Sciatic nerve (tissue), 2 donors: ENCODE results near the gene CSAD. TPM values are rescaled to one million over a fixed set of nuclear protein-coding genes. Genes with fewer than 3 reads are reported as not detected.

Experiments
- ATAC-seq: fragments of 200-7000 bp; cut with Tn5 transposase; one replicate; pipeline ENCODE4 v1.9.1; 2020; ENCODE audit warnings: mild to moderate bottlenecking, moderate library complexity
- DNase-seq: peaks from one replicate; pipeline ENCODE4 v3.0.0-alpha.2; 2020; ENCODE audit warnings: low spot score
- intact Hi-C: fragments of 100-400 bp; cut with DNase I; formaldehyde crosslinking; loops from one replicate; pipeline ENCODE4 v1.14.2; 2022
- total RNA-seq: library from RNA; stranded (reverse); fragmentation: NEBNext Ultra II Directional; extraction: Animal tissue kit (Norgen Biotek cat#: 25700); gene quantifications from one replicate; pipeline ENCODE4 v1.2.1, GENCODE V29; 2021
- donor health status: DM: no; HTN: no; CAD: no.
- donor health status: DM: no; HTN: no; CAD: no.

Gene CSAD
- total RNA-seq, 1 donor from 2014 or later: 81.7 TPM

- DNase-seq (peak; percentile 83), ATAC-seq (peak; percentile 43)
- intact Hi-C loops: no loop called here
Measured at GRCh38 chr12:53219956-53220693, 39.4 kb upstream of the CSAD start.

- intact Hi-C loops: no loop called here
- ATAC-seq: no peak
- DNase-seq: no peak
Measured at GRCh38 chr12:53219292-53219955, 38.7 kb upstream of the CSAD start.

GRCh38 chr12:53218551-53219291 is 38.0 kb upstream of the CSAD start:
- DNase-seq (peak; percentile 76), ATAC-seq (peak; percentile 36)
- intact Hi-C loops: no loop called here

GRCh38 chr12:53217931-53218307 is 37.2 kb upstream of the CSAD start:
- no peak for DNase-seq
- intact Hi-C loops: no loop called here
- no peak for ATAC-seq

- intact Hi-C loops: no loop called here
- DNase-seq (peak; percentile 71), ATAC-seq (no peak)
Measured at GRCh38 chr12:53217051-53217930, 36.6 kb upstream of the CSAD start.

- intact Hi-C loops: no loop called here
- no peak for DNase-seq
- ATAC-seq: no peak
Measured at GRCh38 chr12:53215497-53215896, 34.8 kb upstream of the CSAD start.

- intact Hi-C loops: no loop called here
- no peak for DNase-seq
- ATAC-seq: no peak
Measured at GRCh38 chr12:53214687-53215455, 34.1 kb upstream of the CSAD start.

- intact Hi-C loops: no loop called here
- no peak for ATAC-seq
- no peak for DNase-seq
Measured at GRCh38 chr12:53214221-53214620, 33.5 kb upstream of the CSAD start.

GRCh38 chr12:53213348-53213747 is 32.6 kb upstream of the CSAD start:
- DNase-seq: peak; percentile 90
- intact Hi-C loops: loop anchor here (2.0 kb wide), 1 partner anchor 75 kb away; no protein-coding TSS in a partner anchor
- ATAC-seq: peak; percentile 74

GRCh38 chr12:53212931-53213330 is 32.2 kb upstream of the CSAD start:
- no peak for ATAC-seq
- intact Hi-C loops: loop anchor here (2.0 kb wide), 1 partner anchor 76 kb away; no protein-coding TSS in a partner anchor
- DNase-seq: no peak

GRCh38 chr12:53211476-53212381 is 31.0 kb upstream of the CSAD start:
- intact Hi-C loops: loop anchor here (2.0 kb wide), 1 partner anchor 77 kb away; no protein-coding TSS in a partner anchor
- DNase-seq: no peak
- no peak for ATAC-seq

- ATAC-seq (no peak), DNase-seq (no peak)
- intact Hi-C loops: no loop called here
Measured at GRCh38 chr12:53210843-53211242, 30.1 kb upstream of the CSAD start.

GRCh38 chr12:53208877-53209463 is 28.2 kb upstream of the CSAD start:
- DNase-seq (no peak), ATAC-seq (no peak)
- intact Hi-C loops: no loop called here

- intact Hi-C loops: no loop called here
- DNase-seq (no peak), ATAC-seq (peak; percentile 66)
Measured at GRCh38 chr12:53208435-53208834, 27.7 kb upstream of the CSAD start.

- peak; percentile 61 for DNase-seq
- ATAC-seq: peak; percentile 8
Measured at GRCh38 chr12:53207042-53207441, 26.3 kb upstream of the CSAD start, which contains the start of gene ITGB7. TSS of gene ITGB7 (minus strand) at chr12:53207251. CDS start at chr12:53200443, 6,808 bp downstream.

GRCh38 chr12:53205747-53206419 is 25.2 kb upstream of the CSAD start:
- DNase-seq: peak; percentile 75
- intact Hi-C loops: no loop called here
- peak; percentile 84 for ATAC-seq

More at GRCh38 chr12:53207042-53207441, 26.3 kb upstream of the CSAD start, which contains the start of gene ITGB7:
- intact Hi-C loops: no loop called here
